GM12891 (cell line): ENCODE measurements around the gene UBE2U.

Experiments
- DNase-seq: peaks from one replicate; pipeline ENCODE4 v3.0.0; 2011; ENCODE audit warnings: low spot score; ENCODE audit not compliant: insufficient read length
- FAIRE-seq: peaks from 2 replicates; lab custom pipeline; 2011; peaks lifted over from hg19 to GRCh38; lab: Jason Lieb, UNC
- PAX5 ChIP-seq: IDR thresholded peaks from 2 replicates; pipeline ENCODE4 v1.6.1; 2011; ENCODE audit warnings: low read length, moderate library complexity, mild to moderate bottlenecking; ENCODE audit not compliant: insufficient read depth, severe bottlenecking
- POLR2A ChIP-seq: IDR thresholded peaks from 2 replicates; pipeline ENCODE4 v1.6.1; 2011; ENCODE audit warnings: low read depth, low read length, control low read depth
- POLR2AphosphoS5 ChIP-seq: IDR thresholded peaks from 2 replicates; pipeline ENCODE4 v1.6.1; 2011; ENCODE audit warnings: low read depth, low read length, control low read depth
- POU2F2 ChIP-seq: IDR thresholded peaks from 2 replicates; pipeline ENCODE4 v1.6.1; 2011; ENCODE audit warnings: low read depth, mild to moderate bottlenecking, control low read depth, low read length, moderate library complexity
- SPI1 ChIP-seq: IDR thresholded peaks from 2 replicates; pipeline ENCODE4 v1.6.1; 2011; ENCODE audit warnings: low read depth, low read length, control low read depth
- TAF1 ChIP-seq: IDR thresholded peaks from 2 replicates; pipeline ENCODE4 v1.6.1; 2011; ENCODE audit warnings: low read depth, low read length, control low read depth

UBE2U gene

GRCh38 chr1:64186898-64187280 is 16.5 kb upstream of the UBE2U start:
- no peak for FAIRE-seq
- no peak for DNase-seq
- TF ChIP-seq PAX5, result no peak
- TF ChIP-seq POLR2AphosphoS5, result no peak
- TF ChIP-seq SPI1, result no peak
- no peak for TF ChIP-seq TAF1
- TF ChIP-seq POU2F2, result no peak

GRCh38 chr1:64187646-64188045 is 15.8 kb upstream of the UBE2U start:
- no peak for FAIRE-seq
- no peak for DNase-seq

DNA sequence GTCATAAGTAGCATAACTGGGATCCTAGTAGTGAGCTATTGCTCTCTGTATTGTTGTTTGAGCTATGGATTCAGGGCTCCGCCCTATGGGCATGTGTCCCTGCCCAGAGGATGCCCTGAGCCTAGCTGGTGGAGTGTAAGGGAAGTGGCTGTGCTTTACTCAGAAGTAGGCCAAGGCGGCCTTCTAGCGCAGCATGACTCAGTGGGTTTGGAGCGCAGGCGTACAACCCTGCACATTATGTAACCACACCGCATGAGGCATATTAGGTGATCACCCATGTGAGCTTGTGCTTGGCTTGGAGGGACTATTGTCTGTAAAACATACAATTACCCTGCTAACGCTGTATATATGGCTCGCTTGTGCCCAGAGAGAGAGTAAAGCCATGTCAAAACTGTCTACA is 11.1 kb upstream of the UBE2U start:
- FAIRE-seq, result no peak
- TF ChIP-seq POLR2AphosphoS5, result no peak
- TF ChIP-seq PAX5, result no peak
- TF ChIP-seq POLR2A, result no peak
- TF ChIP-seq SPI1, result no peak
- no peak for TF ChIP-seq POU2F2
- no peak for TF ChIP-seq TAF1
- no peak for DNase-seq

More at GRCh38 chr1:64187646-64188045, 15.8 kb upstream of the UBE2U start:
- no peak for TF ChIP-seq POU2F2
- TF ChIP-seq TAF1, result no peak
- TF ChIP-seq PAX5, result no peak
- TF ChIP-seq SPI1, result no peak
- no peak for TF ChIP-seq POLR2A
- TF ChIP-seq POLR2AphosphoS5, result no peak

GRCh38 chr1:64194168-64195080 is 9.0 kb upstream of the UBE2U start:
- TF ChIP-seq POU2F2, result no peak
- peak; percentile 28; the same call in 1 of the 2 replicates for TF ChIP-seq SPI1
- FAIRE-seq (no peak), DNase-seq (no peak)

DNA sequence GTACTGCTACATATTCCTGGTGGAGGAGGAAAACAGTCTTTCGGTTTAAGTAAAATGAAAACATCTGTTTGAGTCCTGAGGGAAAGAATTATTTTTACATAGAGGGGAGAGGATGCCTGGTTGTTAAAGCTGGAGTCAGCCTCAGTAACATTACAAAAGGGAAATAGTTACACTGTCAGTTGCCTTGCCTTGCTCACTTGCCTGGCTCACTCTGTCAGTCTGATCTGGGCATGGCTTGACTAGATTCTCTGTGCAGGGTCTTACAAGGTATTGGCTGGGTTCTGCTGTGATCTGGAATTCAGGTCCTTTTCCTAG is 8.4 kb upstream of the UBE2U start:
- FAIRE-seq (no peak), DNase-seq (no peak)
- TF ChIP-seq PAX5, result no peak
- no peak for TF ChIP-seq SPI1
- TF ChIP-seq POLR2AphosphoS5, result no peak
- TF ChIP-seq POLR2A, result no peak
- TF ChIP-seq POU2F2, result no peak
- TF ChIP-seq TAF1, result no peak

- no peak for FAIRE-seq
Observed at GRCh38 chr1:64196074-64196870, 7.2 kb upstream of the UBE2U start.

DNA sequence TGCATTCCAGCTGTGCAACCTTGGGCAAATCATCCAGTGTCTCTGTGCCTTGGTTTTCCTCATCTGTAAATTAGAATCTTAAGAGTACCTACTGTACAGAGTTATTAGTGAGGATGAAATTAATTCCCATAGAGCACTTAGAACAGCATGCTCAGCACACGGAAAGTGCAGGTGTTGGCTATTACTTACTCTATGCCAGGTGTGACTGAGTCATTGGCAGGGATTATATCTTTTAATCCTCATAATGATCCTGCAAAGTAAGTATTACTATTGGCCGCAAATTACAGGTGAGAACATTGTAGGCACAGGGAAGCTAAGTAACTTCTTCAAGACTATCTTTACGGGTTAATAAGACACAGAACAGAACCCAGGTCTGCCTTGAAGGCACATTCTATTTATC is 6.3 kb upstream of the UBE2U start:
- FAIRE-seq, result no peak
- no peak for DNase-seq
- TF ChIP-seq POU2F2, result no peak
- no peak for TF ChIP-seq SPI1

More at GRCh38 chr1:64196074-64196870, 7.2 kb upstream of the UBE2U start:
- DNase-seq, result no peak
- TF ChIP-seq SPI1, result no peak
- TF ChIP-seq TAF1, result no peak
- no peak for TF ChIP-seq POLR2A
- no peak for TF ChIP-seq PAX5

DNA sequence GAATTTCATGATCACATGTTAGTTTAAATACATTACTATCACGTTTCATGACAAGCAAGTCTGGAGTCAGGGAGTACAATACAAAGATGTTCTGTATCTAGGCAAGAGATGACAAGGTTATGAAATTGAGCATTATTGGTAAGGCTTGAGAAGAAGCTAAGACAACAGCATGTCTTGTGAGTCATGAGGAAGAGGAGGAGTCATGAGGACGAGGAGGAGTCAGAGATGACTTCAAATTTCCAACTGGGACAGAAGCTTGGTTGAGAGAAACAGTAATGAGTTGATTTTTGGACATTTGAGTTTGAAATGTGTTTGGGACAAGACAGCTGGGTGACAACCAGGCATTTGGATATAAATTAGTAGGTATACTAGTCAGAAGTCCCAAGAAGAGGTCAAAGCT is 4.3 kb upstream of the UBE2U start:
- TF ChIP-seq POU2F2 (no peak), SPI1 (no peak)
- FAIRE-seq (no peak), DNase-seq (no peak)

GRCh38 chr1:64200064-64200463 is 3.4 kb upstream of the UBE2U start:
- FAIRE-seq (no peak), DNase-seq (no peak)
- TF ChIP-seq SPI1, result no peak
- no peak for TF ChIP-seq POLR2AphosphoS5
- no peak for TF ChIP-seq TAF1
- no peak for TF ChIP-seq POLR2A
- TF ChIP-seq PAX5, result no peak
- TF ChIP-seq POU2F2, result no peak

DNA sequence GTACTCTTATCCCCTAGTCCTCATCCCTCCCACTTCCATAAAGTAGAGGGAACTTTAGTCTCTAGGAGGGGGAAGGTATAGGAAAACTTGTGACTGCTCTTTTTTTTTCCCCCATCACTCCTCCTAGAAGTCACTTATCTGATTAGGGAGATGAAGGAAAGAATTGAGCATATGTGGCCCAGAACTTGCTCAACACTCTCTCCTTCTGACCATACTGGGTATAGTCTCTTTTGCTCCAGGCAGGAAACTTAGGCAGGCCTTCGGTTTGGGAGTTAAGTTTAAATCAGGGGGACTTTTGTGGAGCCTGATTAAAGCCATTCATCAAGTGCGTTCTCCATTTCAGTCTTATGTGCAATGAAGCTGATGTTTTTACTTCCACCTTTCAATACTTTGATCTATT is 5.8 kb downstream of the UBE2U start:
- DNase-seq (no peak), FAIRE-seq (no peak)
- TF ChIP-seq TAF1 (no peak), PAX5 (no peak), POU2F2 (no peak), SPI1 (no peak), POLR2AphosphoS5 (no peak), POLR2A (no peak)
